Left ventricle myocardium inferior (tissue), 1 donor: ENCODE measurements around the gene AAMP. TPM values are rescaled to one million over a fixed set of nuclear protein-coding genes. Genes with fewer than 3 reads are reported as not detected.

Experiments
- DNase-seq: peaks from one replicate; pipeline ENCODE4 v3.0.0-alpha.2; 2020
- H3K27ac ChIP-seq: fragments of 200-600 bp; replicated peaks from 2 replicates; pipeline ENCODE4 v1.8.0; 2021
- H3K27me3 ChIP-seq: fragments of 200-600 bp; 2 replicates; pipeline ENCODE4 v1.8.0; 2021; ENCODE audit warnings: low read depth
- H3K36me3 ChIP-seq: fragments of 200-600 bp; 2 replicates; pipeline ENCODE4 v1.8.0; 2021
- H3K4me1 ChIP-seq: fragments of 200-600 bp; 2 replicates; pipeline ENCODE4 v1.8.0; 2021
- H3K4me3 ChIP-seq: fragments of 200-600 bp; 2 replicates; pipeline ENCODE4 v1.8.0; 2021; ENCODE audit warnings: mild to moderate bottlenecking, moderate library complexity
- H3K9me3 ChIP-seq: fragments of 200-600 bp; replicated peaks from 2 replicates; pipeline ENCODE4 v1.8.0; 2021
- intact Hi-C: fragments of 100-400 bp; cut with micrococcal nuclease; formaldehyde crosslinking; loops from one replicate; pipeline ENCODE4 v1.11.0; 2022
- microRNA-seq: library from miRNA; unstranded; fragments of <30 nt; microRNA quantifications from one replicate; pipeline ENCODE4 v1.2.0, GENCODE V29; 2020
- total RNA-seq: library from RNA; stranded (reverse); fragmentation: NEBNext Ultra II Directional; extraction: Animal tissue kit (Norgen Biotek cat#: 25700); gene quantifications from one replicate; pipeline ENCODE4 v1.2.1, GENCODE V29; 2021
- TF ChIP-seq, protein P1 (sequence below): fragments of 200-600 bp; IDR thresholded peaks from 2 replicates; pipeline ENCODE4 v1.8.0; 2021; ENCODE audit warnings: antibody characterized with exemption, mild to moderate bottlenecking, borderline replicate concordance
- donor health status: DM: no; HTN: yes; CAD: no; lungs with severe emphysema.

Gene AAMP
- total RNA-seq, 1 donor from 2014 or later: 50.5 TPM

- intact Hi-C loops: no loop called here
- DNase-seq: peak; percentile 54
These were observed 52.3 kb downstream of the AAMP start for GRCh38 chr2:218217360-218218267.

GRCh38 chr2:218216674-218217359, 53.1 kb downstream of the AAMP start, which contains the start of gene ARPC2:
ARPC2 (plus strand) TSS chr2:218217189; CDS start chr2:218217471, 282 bp downstream.
- H3K4me1 ChIP-seq: peaks cover 58% of the 10 kb centered on the region
- H3K36me3 ChIP-seq: no peaks in the 10 kb centered on the region
- TF ChIP-seq, protein P1, sequence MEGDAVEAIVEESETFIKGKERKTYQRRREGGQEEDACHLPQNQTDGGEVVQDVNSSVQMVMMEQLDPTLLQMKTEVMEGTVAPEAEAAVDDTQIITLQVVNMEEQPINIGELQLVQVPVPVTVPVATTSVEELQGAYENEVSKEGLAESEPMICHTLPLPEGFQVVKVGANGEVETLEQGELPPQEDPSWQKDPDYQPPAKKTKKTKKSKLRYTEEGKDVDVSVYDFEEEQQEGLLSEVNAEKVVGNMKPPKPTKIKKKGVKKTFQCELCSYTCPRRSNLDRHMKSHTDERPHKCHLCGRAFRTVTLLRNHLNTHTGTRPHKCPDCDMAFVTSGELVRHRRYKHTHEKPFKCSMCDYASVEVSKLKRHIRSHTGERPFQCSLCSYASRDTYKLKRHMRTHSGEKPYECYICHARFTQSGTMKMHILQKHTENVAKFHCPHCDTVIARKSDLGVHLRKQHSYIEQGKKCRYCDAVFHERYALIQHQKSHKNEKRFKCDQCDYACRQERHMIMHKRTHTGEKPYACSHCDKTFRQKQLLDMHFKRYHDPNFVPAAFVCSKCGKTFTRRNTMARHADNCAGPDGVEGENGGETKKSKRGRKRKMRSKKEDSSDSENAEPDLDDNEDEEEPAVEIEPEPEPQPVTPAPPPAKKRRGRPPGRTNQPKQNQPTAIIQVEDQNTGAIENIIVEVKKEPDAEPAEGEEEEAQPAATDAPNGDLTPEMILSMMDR: peak; percentile 49

More at GRCh38 chr2:218217360-218218267, 52.3 kb downstream of the AAMP start:
- H3K27me3 ChIP-seq: no peaks in the 10 kb centered on the region
- no peaks in the 10 kb centered on the region for H3K36me3 ChIP-seq
- H3K9me3 ChIP-seq: no peaks in the 10 kb centered on the region
- TF ChIP-seq, protein P1: no peak
- H3K4me1 ChIP-seq: peaks cover 66% of the 10 kb centered on the region
- H3K4me3 ChIP-seq: peak overlapping the region; percentile 96
- peak overlapping the region; percentile 97 for H3K27ac ChIP-seq

DNA sequence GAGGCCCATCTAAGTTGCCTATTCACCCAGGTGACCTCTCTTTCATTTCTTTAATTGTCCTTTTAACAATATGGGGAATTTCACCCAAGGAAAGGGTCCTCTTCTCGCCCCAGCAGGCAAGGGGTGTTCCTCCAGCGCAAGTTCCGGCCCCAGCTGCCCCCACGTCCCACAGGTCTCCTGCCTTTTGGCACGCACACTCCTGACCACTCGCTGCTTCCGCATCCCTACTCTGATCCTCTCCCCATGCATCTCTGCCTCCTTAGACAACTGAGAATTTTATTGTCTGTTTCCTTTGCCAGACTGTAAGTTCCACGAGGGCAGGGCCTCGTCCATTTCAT, 53.6 kb downstream of the AAMP start:
- H3K27ac ChIP-seq: peak overlapping the region; percentile 97
- TF ChIP-seq, protein P1: no peak
- DNase-seq: peak; percentile 21
- H3K9me3 ChIP-seq: no peaks in the 10 kb centered on the region
- intact Hi-C loops: no loop called here
- peak overlapping the region; percentile 96 for H3K4me3 ChIP-seq
- peaks cover 53% of the 10 kb centered on the region for H3K4me1 ChIP-seq
- H3K27me3 ChIP-seq: no peaks in the 10 kb centered on the region
- H3K36me3 ChIP-seq: no peaks in the 10 kb centered on the region

More at GRCh38 chr2:218216674-218217359, 53.1 kb downstream of the AAMP start, which contains the start of gene ARPC2:
- no peaks in the 10 kb centered on the region for H3K9me3 ChIP-seq
- H3K27me3 ChIP-seq: no peaks in the 10 kb centered on the region
- DNase-seq: peak; percentile 96
- peak within 1 kb of the TSS; percentile 96 for H3K4me3 ChIP-seq
- peak within 1 kb of the TSS; percentile 97 for H3K27ac ChIP-seq
- intact Hi-C loops: no loop called here

Small RNAs within 50 kb of the gene (microRNA-seq; reads per million reads assigned to microRNA genes)
- gene MIR6513: 5.0 reads per million, percentile 13 among the genes with 10 or more reads in this experiment

Other genes with a start within 250 kb of the AAMP start
- gene RUFY4, start 200.9 kb downstream of the AAMP start, total RNA-seq: not detected
- gene CXCR2, start 144.1 kb downstream of the AAMP start, total RNA-seq: 0.96 TPM
- gene CXCR1, start 103.2 kb downstream of the AAMP start, total RNA-seq: 0.44 TPM
- 135 TPM for gene ARPC2, start 52.9 kb downstream of the AAMP start, total RNA-seq
- gene GPBAR1, start 9.1 kb downstream of the AAMP start, total RNA-seq: 1.5 TPM
- gene PNKD, start 382 bp upstream of the AAMP start, total RNA-seq: 75.4 TPM
- gene TMBIM1, start 22.4 kb upstream of the AAMP start, total RNA-seq: 111 TPM
- not detected for gene CATIP, start 86.7 kb upstream of the AAMP start, total RNA-seq
- 6.4 TPM for gene SLC11A1, start 112.1 kb upstream of the AAMP start, total RNA-seq
- 81.5 TPM for gene CTDSP1, start 129.7 kb upstream of the AAMP start, total RNA-seq
- not detected for gene VIL1, start 149.0 kb upstream of the AAMP start, total RNA-seq